ENCODE data around the gene FAM219A.
A peak's percentile ranks its signal among the peaks of the same experiment; 100 is the strongest.

DNA sequence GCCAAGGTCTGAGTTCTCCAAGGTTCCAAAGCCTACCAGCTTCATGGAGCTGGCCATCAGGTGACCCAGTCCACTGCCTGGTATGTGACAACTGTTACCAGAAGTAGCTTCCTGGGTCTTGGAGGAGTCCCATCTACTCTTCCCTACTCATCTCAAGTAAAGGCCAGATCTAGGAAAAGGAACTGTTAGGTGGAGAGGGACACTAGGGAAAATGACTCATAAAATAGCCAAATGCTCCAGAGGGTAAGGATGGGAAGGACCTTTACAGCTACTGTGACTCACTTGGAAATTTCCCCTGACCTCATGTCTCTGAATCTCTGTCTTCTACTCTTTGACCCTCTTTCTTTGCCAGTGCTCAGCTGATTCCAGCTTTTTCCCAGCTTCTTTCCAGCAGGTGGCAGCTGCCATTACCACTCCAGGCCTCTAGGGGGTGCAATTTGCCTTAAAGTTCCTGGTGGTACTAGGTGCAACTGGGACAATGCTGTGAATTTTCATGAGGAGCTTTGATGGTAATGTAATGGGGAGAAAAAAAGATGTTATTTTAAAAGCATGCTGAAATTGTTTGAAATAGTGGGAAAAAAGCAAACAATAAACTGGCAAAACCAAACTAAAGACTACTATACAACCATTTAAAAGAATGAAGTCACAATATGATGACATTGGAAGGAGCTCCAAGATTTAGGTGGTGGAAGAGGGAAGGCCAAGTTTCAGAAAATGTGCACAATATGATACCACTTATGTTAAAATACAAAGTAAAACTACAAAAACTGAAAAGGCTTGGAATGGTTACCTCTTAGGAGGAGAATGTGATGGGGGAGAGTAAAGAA, 54.6 kb downstream of the FAM219A start:
- TF ChIP-seq, protein P1, sequence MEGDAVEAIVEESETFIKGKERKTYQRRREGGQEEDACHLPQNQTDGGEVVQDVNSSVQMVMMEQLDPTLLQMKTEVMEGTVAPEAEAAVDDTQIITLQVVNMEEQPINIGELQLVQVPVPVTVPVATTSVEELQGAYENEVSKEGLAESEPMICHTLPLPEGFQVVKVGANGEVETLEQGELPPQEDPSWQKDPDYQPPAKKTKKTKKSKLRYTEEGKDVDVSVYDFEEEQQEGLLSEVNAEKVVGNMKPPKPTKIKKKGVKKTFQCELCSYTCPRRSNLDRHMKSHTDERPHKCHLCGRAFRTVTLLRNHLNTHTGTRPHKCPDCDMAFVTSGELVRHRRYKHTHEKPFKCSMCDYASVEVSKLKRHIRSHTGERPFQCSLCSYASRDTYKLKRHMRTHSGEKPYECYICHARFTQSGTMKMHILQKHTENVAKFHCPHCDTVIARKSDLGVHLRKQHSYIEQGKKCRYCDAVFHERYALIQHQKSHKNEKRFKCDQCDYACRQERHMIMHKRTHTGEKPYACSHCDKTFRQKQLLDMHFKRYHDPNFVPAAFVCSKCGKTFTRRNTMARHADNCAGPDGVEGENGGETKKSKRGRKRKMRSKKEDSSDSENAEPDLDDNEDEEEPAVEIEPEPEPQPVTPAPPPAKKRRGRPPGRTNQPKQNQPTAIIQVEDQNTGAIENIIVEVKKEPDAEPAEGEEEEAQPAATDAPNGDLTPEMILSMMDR (IDR thresholded peaks at IDR 0.05) = peak; percentile 75 to 97 (median 91)
- TF ChIP-seq POLR2A (IDR thresholded peaks at IDR 0.05) = no peak
